GM19025 (cell line): ENCODE data around the gene PPP2R2D.

Source experiments
- ATAC-seq: cut with Tn5 transposase; IDR thresholded peaks from one replicate; pipeline ENCODE4 v1.9.1; 2021; ENCODE audit warnings: mild to moderate bottlenecking, low read depth, moderate library complexity; ENCODE audit not compliant: unreplicated experiment

The PPP2R2D gene

DNA sequence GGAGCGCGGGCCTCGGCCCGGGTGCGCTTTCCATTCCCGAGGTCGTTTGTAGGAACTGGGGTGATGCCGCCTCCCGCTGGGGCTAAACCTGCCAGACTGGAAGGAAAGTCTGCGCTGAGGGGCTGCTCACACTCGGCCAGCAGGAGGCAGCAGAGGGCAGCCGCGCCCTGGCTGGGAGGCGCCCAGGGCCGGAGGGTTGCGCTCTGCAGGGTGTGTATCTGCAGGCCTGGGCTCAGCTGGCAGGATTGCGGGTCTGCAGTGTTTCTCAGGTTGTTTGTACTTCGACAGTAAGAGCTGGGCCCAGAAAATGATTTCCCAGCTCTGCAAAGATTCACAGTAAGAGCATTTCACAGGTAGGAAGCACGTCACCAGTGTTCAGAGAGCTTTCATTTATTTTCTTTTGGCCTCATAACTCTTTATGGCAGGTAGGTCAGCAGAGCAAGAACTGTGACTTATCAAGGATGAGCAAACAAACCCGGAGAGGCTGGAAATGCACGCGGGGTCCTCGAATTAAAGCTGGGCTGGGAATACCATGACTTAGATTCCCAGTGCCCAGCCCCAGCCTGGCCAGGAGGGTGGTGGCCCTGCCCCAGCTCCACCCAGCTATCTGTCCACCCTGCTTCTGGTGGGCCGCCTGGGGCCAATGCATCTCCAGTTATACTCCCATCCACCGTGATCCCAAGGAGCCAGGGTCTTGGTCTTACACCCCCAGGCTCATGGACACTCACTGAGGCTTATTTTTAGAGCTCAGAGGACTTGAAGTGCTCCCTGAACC, 15.2 kb upstream of the PPP2R2D start:
- ATAC-seq: peak; percentile 92

DNA sequence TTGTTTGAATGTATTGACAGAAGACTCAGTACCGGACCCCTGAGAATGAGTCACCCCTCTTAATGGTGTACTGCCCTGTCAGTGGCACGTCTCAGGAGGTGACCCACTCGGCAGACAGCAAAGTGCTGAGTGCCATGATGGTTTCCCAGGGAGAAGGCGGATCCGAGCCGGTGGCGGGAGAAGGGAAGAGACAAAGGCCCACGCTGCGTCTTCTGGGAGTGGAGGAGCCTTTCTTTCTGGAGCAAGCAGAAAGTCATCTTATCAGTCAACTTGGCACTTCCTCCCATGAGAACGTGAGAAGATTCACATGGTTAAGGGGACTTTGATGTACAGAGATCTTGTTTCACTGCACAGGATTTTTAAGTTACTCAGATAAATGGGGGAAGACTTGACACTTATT, 14.6 kb upstream of the PPP2R2D start:
- no peak for ATAC-seq

DNA sequence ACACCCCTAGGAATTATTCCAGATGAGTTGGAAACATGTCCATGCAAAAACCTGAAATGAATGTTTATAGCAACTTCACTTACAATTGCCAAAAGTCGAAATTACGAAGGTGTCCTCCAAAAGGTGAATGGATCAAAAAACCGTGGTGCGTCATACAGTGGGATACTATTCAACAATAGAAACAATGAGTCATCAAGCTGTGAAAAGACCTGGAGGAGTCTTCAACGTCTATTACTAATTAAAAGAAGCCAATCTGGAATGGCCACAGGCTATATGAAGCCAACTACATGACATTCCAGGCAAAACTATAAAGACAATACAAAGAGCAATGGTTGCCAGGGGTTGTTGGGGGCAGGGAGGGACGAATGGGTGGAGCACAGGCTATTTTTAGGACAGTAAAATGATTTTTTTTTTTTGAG, 12.6 kb upstream of the PPP2R2D start:
- ATAC-seq: no peak

DNA sequence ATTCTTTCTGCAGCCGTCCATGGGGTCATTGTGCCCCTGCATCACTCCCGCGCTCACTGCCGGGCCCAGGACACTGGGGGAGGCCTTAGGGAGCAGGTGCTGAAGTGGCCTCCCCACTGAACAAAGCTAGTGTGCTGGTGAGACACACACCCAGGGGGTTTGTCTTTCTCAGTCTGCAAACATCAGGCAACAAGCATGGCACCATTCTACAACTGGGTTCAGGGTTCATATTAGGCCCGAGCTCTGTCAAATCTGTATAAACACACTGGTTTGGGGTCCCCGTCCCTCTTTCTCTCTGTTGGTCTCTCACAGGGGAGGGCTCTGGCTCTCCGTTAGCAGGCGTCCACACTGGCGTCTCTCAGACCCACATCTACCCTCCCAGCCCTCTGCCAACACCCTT, 11.1 kb upstream of the PPP2R2D start:
- ATAC-seq: no peak

DNA sequence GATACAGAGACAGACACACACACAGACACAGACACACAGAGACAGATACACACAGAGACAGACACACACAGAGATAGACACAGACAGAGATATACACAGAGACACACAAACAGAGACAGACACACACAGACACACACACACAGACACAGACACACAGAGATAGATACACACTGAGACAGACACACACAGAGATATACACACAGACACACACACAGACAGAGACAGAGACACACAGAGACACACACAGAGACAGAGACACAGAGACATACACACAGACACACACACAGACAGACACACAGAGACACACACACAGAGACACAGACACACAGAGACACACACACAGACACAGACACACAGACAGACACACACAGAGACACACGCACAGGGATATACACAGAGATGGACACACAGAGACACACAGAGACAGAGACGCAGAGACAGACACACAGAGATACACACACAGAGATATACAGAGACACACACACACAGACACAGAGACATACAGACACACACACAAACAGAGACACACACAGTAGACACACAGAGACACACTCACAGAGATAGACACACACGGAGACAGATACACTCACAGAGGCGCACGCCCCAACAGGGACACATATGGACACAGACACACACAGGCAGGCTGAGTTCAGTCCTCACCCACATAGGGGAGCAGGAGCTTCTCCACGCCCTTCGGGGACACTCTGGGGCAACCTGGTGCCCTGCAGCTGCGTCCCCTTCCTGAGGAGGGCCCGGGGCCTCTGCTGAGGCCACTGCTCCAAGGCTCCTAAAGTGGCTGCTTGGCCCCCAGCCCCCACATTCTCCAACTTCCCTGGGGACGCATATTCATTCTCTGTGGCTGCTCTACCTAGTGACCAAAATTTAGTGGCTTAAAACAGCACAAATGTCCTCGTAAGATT, 10.3 kb upstream of the PPP2R2D start:
- no peak for ATAC-seq

DNA sequence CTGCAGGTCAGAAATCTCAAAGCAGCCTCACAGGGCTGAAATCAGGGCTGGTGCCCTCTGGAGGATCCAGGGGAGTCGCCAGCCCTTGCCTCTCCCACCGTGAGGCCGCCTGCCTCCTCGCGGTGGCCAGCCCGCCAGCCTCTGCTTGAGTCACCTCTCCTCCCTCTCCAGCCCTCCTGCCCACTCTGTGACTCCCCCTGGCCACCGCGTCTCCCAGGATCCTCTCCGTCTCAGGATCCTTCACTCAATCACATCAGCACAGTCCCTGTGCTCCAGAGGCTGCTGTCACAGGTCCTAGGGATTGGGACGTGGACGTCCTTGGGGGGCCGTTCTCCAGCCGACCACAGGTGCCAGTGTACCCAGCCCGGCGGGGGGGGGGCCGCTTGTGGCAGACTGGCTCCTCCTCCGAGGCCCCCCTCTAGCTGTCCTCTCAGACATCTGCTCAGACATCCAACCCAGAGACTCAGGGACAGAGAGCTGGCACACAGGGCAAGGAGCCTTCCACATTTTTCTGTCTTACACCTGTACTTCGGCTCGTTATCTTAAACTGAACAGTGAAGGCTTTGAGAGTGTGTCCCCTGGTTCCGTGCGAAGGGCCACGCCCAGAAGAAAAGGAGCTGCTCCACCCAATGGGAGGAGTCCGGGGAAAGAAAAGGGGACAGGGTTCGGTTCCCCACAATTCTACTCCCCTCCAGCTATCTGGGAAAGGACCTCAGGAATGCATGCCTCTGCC, 9.4 kb upstream of the PPP2R2D start:
- no peak for ATAC-seq

DNA sequence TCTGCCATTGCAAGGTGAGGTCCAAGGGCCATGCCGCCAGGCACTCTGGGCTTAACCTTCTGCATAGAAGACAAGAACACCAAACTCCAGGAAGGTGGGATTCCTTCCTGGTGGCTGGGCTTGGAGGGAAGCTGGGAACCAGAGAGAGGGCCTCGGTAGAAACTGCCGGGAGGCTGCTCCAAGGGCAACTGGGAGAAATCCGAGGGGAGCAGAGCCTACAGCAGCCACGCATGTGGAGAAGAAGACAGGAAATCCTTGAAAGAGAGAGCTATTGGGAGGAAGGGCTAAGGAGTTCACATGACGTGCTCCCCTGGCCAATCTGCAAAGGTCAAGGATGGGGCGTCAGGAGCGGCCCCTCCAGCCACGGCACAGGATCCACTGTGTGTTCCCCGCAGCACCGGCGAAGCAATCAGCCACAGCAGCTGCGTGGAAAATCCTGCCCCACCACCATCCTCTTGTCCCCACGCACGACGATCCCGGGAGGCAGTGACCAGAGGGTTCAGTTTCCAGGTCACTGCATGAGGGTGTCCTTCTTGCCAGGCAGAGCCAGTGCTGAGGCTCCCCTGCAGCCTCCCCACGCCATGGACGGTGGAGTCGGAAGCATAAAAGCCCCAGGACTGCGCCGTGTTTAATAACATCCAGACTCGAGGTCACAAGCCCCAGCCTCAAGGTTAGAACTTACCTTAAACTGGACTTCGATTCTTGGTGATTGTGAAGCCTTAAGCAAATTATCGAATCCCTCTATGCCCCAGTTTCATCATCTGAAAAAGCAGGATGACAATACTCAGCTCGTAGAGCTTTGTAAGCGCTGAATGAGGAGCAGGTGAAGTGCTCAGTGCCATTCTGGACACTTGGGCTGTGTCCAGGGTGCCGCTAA, 8.6 kb upstream of the PPP2R2D start:
- ATAC-seq: no peak

DNA sequence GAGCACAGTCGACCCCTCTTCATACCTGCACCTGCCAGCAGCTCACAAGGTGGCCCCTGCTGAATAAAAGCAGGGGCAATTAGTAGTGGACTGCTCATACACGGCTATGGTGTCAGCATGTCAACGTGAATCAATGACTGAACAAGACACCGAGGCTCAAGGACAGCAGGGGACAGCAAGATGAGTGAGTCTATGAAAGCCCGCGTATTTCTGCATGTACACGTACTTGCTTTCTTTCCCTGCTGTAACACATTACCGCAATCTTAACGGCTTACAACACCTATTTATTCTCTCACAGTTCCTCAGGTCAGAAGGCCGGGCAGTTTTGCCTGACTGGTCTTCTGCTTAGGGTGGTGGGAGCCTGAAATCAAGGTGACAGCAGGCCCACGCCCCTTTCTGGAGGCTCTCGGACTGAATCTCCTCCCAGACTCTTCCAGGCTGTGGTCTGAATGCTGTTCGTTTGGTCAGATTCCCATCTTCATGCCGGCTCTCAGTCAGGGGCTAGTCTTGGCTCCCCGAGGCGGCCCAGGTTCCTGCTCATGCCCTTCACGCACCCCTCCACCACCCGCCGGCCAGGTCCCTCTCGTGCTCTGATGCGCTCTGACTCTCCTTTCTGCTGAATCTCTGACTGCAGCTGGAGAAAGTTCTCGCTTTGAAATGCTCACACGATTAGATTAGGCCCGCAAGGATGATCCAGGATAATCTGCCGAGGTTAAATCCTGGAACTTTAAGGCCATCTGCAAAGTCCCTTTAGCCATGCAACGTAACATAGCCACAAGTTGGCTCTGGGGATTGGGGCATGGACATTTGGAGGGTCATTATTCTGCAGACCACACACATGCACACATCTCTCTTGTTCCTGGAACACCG, 7.8 kb upstream of the PPP2R2D start:
- ATAC-seq: no peak

DNA sequence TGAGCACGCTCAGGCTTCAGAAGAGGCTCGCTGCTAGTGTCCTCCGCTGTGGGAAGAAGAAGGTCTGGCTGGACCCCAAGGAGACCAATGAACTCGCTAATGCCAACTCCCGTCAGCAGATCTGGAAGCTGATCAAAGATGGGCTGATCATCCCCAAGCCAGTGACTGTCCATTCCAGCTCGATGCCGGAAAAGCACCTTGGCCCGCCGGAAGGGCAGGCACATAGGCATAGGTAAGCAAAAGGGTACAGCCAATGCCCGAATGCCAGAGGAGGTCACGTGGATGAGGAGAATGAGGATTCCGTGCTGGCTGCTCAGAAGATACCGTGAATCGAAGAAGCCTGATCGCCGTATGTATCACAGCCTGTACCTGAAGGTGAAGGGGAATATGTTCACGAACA, 5.7 kb upstream of the PPP2R2D start:
- ATAC-seq: no peak

DNA sequence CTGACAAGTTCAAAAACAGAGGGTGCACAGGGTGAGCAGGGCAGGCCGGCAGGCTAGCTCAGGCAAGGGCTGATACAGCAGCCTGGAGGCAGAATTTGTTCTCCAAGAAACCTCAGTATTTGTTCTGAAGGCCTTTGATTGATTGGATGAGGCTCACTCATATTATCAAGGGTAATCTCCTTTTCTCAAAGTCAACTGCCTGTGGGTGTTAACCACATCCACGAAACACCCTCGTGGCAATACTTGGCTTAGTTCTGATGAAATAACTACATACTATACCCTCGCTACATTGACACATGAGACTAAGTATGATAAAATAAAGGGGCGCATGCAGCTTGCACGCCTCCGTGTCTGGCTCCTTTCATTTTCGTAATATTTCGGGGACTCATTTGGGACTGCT, 4.4 kb upstream of the PPP2R2D start:
- no peak for ATAC-seq

DNA sequence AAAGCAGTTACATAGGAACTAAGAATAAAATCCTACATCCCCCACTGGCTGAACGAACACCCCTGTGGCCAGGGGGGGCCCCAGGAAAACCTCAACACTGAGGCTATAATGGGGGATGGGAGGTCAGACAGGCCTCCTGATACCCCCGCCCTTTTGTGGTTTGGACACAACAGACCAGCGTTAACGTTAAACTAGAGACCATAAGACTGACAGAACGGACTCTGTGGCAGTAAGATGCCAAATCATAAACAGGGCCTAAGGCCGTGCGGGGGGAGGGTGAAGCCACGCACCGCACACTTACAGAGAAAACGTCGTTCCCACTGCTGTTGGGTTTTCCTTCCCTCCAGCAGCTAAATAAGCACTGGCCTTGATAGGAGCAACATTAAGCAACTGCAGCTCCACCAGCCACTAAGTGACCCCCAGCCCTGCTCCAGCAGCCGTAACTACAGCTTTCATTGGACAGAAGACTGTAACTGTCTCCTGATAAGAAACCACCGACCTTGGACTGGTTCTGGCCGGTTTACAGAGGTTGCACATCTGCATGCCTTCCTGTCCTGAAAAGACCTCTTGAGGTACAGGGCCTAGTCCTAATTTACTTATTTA, 3.4 kb upstream of the PPP2R2D start:
- no peak for ATAC-seq

DNA sequence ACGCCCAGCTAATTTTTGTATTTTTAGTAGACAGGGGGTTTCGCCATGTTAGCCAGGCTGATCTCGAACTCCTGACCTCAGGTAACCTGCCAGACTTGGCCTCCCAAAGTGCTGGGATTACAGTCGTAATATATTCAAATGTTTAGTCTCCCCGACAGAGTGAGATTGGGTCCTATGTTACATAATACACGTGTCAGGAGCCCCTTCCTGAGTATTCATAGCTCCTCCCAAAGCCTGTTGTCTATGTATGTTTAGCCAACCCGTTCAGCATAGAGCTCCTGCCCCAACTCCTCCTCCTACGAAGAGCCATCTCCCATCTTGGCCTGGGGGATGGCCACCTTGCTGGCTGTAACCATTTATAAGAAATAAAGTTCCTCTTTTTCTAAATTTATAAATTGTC, 2.7 kb upstream of the PPP2R2D start:
- ATAC-seq: no peak

DNA sequence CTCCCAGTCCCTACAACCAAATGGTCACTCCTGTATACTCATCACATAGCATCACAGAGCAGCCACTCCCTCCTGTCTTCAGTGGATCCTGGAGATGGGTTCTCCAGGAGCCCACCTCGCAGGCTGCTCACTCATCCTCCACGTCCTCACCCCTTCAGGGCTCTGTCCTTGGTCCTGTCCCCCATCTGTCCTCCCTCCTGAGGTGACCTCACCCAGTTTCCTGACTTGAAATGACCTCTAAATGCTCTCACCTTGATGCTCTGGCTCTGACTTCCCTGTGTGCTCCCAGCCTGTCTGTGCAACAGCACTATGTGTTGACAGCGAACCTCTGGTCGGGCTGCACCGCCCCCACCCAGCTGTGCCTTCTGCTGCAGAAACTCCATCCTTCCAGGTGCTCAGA, 2.1 kb upstream of the PPP2R2D start:
- no peak for ATAC-seq

DNA sequence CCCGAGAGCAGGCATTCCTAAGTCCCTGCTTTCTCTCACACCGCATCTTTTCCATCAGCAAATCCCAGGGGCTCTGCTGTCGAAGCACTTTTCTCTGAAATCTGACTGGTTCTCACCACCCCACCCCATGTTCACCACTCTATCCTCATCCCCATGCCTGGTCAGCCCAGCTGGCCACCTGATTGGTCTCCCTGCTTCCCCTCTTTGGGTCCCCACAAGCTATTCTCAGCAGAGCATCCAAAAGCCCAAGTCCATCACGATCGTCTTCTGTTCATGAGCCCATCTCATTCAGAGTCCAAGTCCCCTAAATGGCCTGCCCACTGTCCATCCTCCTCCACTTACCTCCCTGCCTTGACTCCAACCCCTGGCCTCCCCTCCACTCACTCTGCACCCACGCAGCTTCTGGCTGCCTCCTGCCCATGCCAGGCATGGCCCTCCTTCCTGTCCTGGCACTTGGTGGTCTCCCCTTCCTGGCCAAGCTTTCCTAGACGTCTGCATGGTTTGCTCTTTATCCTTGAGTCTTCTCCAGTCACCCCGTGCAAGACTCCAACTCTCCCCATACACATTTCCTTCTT, 1.6 kb upstream of the PPP2R2D start:
- no peak for ATAC-seq

DNA sequence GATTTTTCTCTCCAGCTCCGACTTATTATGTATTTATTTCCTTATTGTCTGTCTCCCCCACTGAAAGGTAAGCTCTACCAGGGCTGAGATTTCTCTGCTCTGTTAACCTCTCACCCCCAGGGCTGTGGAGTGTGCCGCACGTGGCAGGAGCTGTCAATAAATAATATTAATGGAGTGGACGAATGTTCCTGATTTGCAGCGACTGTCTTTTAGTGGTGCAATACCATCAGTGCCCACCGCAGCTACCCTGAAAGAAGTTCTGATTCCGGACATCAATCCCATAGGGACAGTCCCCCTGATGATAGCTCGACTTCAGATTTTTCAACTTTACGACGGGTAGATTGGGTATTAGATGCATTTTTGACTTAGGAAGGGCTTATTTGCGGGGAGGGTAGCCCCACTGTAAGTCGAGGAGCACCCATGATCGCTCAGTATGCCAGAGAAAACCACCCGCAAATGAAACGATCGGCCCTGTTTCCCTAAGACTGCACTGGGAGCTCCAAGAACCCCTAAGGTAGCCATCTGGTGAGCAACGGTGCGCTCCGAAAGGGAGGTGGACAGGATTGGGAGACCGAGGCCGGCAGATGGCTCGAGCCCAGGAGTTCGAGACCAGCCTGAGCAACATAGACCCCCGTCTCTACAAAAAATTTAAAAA, 986 bp upstream of the PPP2R2D start:
- no peak for ATAC-seq

DNA sequence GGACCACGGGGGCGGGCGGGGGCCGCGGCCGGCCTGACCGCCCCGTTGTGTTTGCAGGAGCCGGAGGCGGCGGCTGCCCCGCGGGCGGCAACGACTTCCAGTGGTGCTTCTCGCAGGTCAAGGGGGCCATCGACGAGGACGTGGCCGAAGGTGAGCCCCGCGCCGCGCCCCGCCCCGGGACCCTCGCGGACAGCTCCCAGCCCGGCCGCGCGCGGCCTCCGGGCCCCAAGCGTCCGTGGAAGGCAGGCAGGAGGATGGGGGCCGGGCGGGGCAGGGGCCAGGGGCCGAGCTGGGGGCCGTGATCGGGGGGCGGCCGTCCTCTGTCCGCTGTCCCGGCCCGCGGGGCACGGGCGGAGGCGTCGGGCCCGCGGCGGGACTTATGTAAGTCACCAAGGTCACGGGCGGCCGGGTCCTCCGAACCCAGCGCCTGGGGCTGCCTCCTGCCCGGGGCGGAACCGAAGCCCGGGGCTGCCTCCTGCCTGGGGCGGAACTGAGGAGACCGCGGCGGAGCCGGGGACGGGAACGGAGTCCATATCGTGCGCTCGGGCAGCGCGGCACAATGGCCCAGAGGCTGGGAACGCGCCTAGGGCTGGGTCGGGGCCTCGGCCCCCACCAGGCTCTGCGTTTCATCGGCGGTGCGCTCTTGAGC, 497 bp downstream of the PPP2R2D start:
- ATAC-seq: peak; percentile 19

DNA sequence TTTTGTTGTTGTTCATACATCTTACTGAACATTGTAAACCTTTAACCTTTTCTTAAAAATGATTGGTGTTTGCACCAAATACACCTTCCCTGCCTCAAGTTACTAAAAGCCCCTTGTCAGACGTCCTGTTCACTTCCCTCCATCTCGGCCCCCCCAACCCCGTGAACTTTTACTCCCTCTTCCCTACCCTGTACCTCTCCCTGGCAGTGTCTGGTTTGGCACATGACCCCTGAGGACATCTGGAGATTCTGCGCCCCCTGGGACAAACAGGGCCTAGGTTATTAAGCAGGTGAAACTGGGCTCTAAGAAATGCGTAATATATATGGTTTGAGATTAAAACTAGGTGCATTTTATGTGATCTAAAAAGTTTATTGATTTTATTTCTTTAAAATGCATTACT, 1.4 kb downstream of the PPP2R2D start:
- no peak for ATAC-seq
